ENCODE data around the gene LIN37.
"Not testable (repeated sequence)": the region's sequence is repeated elsewhere in the genome, so short reads cannot be mapped to it uniquely, and the experiment has no call there.

The LIN37 gene

GRCh38 chr19:35792312-35792711, 43.9 kb downstream of the LIN37 start:
- no peak for TF ChIP-seq CTCF (conservative IDR thresholded peaks at IDR 0.05)
- no peak overlapping the region for H3K27ac ChIP-seq

DNA sequence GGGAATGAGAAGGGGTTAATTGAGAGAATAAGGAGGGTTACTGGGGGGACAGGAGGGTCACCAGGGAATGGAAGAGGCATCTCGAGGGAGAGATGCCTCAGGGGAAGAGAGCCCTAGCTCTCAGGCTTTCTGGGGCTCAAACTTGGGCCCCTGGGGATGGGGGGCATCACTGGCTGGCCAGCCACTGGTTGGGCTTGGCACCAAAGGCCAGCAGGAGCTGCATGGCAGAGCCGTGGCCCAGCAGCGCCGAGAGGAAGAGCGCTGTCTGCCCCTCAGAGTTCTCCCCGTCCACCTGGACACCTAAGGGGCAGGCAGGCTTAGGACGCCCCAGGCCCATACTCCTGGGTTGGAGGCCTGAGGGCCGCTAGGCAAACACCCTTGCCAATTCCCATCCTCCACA, 44.5 kb downstream of the LIN37 start:
- TF ChIP-seq CTCF (conservative IDR thresholded peaks at IDR 0.05) = no peak

GRCh38 chr19:35793381-35794165, 45.2 kb downstream of the LIN37 start:
- TF ChIP-seq CTCF (conservative IDR thresholded peaks at IDR 0.05) = no peak

More for the DNA sequence above, 44.5 kb downstream of the LIN37 start:
- H3K27ac ChIP-seq = no peak overlapping the region

GRCh38 chr19:35795564-35795963, 47.2 kb downstream of the LIN37 start:
- H3K27ac ChIP-seq = not testable (repeated sequence)

More at GRCh38 chr19:35793381-35794165, 45.2 kb downstream of the LIN37 start:
- no peak overlapping the region for H3K27ac ChIP-seq

DNA sequence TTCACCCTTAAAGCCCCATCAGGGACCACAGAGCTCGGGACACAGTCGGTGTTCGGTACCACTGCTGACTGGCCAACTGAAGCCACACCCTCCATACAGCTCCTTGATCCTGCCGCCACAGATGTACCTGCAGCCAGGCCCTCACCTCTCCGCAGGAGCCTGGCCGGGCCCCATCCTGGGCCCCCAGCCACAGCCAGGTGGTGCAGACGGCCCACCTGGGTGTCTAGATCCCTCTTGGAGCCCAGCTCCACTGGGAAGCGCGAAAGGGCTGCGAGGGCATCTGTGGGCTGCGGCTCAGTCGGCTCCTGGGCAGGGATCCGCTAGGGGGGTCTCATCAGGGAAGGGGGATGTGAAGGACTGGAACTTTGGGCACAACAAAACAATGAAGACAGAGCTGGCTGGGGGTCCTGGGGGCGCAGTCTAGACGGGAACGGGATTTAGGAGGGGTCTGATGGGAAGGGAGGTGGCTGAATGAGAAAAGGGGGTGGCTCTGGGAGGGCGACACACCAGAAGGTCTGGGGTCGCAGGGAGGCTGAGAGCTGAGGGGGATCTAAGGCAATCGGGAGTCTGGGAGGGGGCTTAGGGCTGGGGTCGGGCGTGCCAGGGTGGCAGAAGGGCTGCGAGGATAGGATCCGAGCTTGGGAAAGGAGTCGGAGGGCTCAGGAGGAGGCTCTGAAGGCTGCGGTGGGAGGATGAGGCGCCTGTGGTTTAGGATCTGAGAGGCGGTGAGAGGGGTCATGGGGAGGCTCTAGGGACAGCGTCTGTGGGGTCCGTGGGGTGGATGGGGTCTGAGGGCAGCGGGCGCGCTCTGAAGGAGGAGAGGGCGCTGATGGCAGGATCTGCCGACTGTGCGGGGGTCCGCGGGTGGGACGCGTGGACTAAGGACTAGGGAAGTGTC, 48.5 kb downstream of the LIN37 start:
- TF ChIP-seq CTCF (conservative IDR thresholded peaks at IDR 0.05) = no peak
- H3K27ac ChIP-seq = no peak overlapping the region

DNA sequence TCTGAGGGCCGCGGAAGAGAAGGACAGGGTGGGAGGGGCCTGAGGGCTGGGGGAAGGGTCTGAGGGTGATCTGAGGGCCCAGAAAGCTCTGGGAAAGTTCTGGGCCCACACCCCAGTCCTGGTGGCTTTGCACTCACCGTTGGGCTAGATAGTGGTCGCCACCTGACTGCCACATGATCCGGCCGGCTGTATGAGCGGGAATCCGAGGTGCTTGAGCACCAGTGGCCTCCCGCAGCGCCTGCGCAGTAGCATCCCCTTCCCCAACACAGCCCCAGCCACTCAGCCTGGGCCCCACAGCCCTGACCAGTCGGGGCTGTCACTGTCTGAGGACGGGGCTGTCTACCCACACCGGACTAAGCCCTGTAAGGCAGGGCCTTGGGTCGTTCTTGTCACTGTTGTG, 49.3 kb downstream of the LIN37 start:
- no peak overlapping the region for H3K27ac ChIP-seq
- TF ChIP-seq CTCF (conservative IDR thresholded peaks at IDR 0.05) = no peak

- no peak for TF ChIP-seq CTCF (conservative IDR thresholded peaks at IDR 0.05)
- no peak overlapping the region for H3K27ac ChIP-seq
These were observed 53.5 kb downstream of the LIN37 start for GRCh38 chr19:35801828-35802227.

Data from VCaP (cell line).